D721Med (cell line): Measurements from ENCODE around the gene CACTIN.

ENCODE experiments used
- DNase-seq: peaks from one replicate; pipeline ENCODE4 v3.0.0; 2011; ENCODE audit warnings: low spot score; ENCODE audit not compliant: insufficient read length
- FAIRE-seq: peaks from 2 replicates; lab custom pipeline; 2011; peaks lifted over from hg19 to GRCh38; lab: Jason Lieb, UNC
- TF ChIP-seq, protein P1 (sequence below): IDR thresholded peaks from 2 replicates; pipeline ENCODE4 v1.5.1; 2012; ENCODE audit warnings: mild to moderate bottlenecking, control low read depth; ENCODE audit not compliant: insufficient read depth; ENCODE audit errors: missing control alignments

CACTIN gene

DNA sequence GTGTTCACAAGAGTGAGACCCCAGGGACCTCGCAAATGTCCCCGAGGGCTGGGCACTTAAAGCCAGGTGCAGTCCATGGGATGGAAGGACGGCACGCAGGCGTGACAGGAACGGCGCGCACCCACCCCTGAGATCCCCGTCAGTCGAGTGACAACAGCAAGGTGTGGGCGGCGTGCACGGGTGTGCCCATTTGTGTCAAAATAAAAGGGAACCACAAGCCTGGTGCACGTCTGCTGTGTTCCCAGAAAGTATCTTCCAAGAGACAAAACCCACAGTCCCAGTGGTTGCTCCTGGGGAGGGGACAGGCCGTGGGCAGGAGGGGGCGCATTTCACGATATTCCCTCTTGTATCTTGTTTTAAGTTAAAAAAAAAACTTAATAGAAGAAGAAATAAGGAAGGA is 15.7 kb upstream of the CACTIN start:
- no peak for DNase-seq
- FAIRE-seq: no peak
- TF ChIP-seq, protein P1, sequence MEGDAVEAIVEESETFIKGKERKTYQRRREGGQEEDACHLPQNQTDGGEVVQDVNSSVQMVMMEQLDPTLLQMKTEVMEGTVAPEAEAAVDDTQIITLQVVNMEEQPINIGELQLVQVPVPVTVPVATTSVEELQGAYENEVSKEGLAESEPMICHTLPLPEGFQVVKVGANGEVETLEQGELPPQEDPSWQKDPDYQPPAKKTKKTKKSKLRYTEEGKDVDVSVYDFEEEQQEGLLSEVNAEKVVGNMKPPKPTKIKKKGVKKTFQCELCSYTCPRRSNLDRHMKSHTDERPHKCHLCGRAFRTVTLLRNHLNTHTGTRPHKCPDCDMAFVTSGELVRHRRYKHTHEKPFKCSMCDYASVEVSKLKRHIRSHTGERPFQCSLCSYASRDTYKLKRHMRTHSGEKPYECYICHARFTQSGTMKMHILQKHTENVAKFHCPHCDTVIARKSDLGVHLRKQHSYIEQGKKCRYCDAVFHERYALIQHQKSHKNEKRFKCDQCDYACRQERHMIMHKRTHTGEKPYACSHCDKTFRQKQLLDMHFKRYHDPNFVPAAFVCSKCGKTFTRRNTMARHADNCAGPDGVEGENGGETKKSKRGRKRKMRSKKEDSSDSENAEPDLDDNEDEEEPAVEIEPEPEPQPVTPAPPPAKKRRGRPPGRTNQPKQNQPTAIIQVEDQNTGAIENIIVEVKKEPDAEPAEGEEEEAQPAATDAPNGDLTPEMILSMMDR: no peak

DNA sequence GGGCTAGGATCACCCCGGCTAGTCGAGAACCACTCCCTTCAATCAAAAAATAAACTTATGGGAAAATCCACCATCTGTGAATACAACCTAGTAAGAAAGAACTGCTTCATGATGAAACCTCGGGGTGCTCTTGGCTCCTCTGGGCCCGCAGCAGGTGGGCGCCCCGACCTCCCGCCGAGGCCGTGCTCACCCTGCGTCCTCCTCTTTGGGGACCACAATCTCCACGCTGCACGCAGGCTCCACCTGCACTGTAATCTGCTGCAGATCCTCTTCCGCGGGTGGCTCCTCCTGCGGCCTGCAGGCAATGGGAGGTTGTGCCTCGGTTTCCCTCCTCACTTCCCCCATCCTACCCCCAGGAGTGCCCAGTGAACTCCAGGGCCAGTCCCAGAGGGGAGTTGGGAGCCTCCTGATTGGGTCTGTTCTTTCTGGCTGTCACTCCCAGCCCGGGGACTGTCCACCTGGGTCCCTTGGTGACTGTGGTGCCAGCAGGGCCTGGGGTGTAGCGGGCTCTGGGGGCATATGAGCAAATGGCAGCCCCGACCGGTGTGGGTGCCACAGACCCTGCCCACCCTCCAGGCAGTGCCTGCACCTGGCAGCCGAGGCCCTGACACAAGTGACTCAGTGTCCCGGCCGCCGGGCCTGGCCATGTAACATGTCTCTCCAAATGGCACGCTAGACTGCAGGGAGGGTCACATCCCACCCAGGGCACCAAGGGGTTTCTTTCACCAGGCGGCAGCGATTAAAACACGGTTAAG is 15.1 kb upstream of the CACTIN start:
- TF ChIP-seq, protein P1: no peak
- FAIRE-seq (no peak), DNase-seq (no peak)

DNA sequence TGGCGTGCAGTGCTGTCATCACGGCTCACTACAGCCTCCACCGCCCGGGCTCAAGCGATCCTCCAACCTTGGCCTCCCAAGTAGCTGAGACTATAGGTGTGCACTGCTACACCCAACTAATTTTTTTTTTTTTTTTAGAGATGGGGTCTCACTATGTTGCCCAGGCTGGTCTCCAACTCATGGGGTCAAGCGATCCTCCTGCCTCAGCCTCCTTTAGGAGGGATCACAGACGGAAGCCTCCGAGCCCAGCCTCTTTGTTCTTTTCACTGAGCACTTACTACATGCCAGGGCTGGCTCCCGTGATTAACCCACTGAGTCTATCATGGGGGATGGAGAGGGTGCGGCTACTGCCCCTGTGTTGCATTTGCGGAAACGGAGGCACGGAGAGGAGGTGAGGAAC is 12.9 kb upstream of the CACTIN start:
- no peak for FAIRE-seq
- no peak for DNase-seq
- TF ChIP-seq, protein P1: no peak

DNA sequence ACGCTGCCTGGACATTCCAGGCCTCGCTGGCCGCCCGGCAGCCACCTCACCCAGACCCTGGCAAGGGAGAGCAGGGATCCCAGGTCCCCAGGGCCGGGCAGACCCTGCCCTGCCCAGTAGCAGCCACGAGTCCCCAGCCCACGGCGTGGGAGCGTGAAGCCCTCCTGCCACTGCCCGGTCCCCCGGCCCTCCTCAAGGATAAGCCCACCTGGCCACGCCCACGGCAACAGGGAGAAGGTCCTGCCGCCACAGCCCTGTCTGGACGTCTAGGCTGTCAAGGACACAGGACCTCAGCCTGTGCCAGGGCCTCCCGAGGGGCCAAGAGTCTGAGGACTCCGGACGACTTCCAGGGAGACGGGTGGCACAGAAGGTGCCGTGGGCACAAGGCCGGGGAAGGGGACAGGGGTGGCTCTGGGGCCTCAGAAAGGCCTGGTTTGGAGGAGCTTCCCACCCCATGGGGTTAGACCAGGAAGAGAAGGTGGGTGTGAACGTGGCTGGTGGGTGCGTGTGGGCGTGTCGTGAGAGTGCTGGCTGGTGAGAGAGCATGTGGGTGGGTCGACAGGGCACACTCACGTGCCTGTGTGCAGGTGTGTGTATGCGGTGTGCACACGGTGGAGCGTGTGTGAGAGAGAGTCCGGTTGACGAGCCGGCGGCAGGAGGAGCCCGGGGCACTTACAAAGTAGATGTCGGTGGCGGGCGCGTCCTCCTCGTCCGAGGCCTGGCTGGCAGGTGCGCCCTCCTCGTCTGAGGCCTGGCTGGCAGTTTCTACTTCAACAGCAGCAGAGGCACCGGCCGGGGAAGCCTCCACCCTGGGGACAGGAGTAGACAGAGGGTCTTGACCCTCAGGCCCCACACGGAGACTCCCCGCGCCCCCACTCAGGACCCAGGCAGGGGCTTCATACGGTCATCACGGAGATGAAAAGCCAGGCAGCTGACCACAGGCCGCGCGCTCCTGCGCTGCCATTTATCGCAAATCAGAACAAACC is 11.9 kb upstream of the CACTIN start:
- FAIRE-seq (no peak), DNase-seq (no peak)

DNA sequence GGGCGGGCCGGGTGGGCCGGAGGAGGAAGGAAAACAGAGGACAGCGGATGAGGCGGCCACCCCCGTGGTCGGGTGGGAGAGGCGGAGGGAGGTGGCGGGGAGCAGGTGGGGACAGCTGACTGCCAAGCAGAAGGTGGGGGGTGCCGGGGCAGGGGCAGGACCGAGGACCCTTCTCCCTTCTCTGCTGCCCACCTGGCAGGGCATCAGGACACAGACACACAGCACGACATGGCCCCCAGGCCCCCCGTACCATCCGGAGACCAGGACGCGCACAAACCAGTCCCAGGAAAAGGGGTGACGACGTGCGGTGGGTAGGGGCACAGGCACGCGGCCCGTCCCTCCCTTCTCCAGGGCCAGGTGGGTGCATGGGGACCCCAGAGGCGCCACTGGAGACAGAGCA is 11.0 kb upstream of the CACTIN start:
- no peak for DNase-seq
- TF ChIP-seq, protein P1: no peak
- no peak for FAIRE-seq

More for the DNA sequence above, 11.9 kb upstream of the CACTIN start:
- TF ChIP-seq, protein P1: no peak

DNA sequence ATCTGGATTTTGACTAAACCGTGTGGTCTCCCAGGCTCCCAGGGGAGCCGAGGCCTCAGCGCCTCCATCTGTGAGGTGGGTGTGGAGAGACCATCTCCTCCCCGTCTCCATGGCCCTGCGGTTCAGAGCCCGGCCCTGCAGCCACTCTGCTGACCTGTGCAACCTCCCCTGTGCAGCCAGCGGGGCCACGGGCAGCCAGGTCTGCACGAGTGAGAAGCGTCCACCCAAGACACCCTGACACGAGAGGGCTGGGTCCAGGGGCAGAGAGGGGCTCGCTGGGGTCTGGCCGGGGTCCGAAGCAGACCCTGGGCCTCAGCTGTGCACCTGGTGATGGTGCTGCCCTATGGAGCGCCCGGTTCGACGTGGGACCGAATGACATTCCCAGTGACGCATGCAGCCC is 10.4 kb upstream of the CACTIN start:
- FAIRE-seq: no peak
- TF ChIP-seq, protein P1: no peak
- no peak for DNase-seq
